BE2C (cell line): ENCODE measurements around the gene STX16.

ENCODE experiments used
- DNase-seq: peaks from one replicate; pipeline ENCODE4 v3.0.0-alpha.2; 2020
- H3K27me3 ChIP-seq: fragments of 250-450 bp; sonication (Bioruptor Pico); 2 replicates; pipeline ENCODE4 v1.5.1; 2020; ENCODE audit warnings: mild to moderate bottlenecking
- H3K36me3 ChIP-seq: fragments of 250-450 bp; sonication (Bioruptor Pico); 2 replicates; pipeline ENCODE4 v1.5.1; 2020; ENCODE audit warnings: mild to moderate bottlenecking
- H3K4me1 ChIP-seq: fragments of 250-450 bp; sonication (Bioruptor Pico); 2 replicates; pipeline ENCODE4 v1.5.1; 2020
- H3K4me3 ChIP-seq: 2 replicates; pipeline ENCODE4 v1.5.1; 2011; ENCODE audit warnings: low read depth, low read length
- H3K9me3 ChIP-seq: fragments of 250-450 bp; sonication (Bioruptor Pico); 2 replicates; pipeline ENCODE4 v1.5.1; 2020
- CTCF ChIP-seq: IDR thresholded peaks from 2 replicates; pipeline ENCODE4 v1.5.1; 2012; ENCODE audit warnings: mild to moderate bottlenecking, low read depth, low read length

Gene STX16

GRCh38 chr20:58693226-58694006 lies 42.3 kb downstream of the STX16 start:
- H3K4me1 ChIP-seq: no peaks in the 10 kb centered on the region
- no peaks in the 10 kb centered on the region for H3K27me3 ChIP-seq
- H3K4me3 ChIP-seq: no peak overlapping the region
- TF ChIP-seq CTCF: no peak
- no peaks in the 10 kb centered on the region for H3K36me3 ChIP-seq
- no peaks in the 10 kb centered on the region for H3K9me3 ChIP-seq
- DNase-seq: no peak

- DNase-seq: no peak
- Histone ChIP-seq H3K27me3 (no peaks in the 10 kb centered on the region), H3K9me3 (no peaks in the 10 kb centered on the region), H3K4me3 (no peak overlapping the region), H3K4me1 (no peaks in the 10 kb centered on the region), H3K36me3 (no peaks in the 10 kb centered on the region)
- no peak for TF ChIP-seq CTCF
Measured at GRCh38 chr20:58694241-58695083, 43.4 kb downstream of the STX16 start.

- Histone ChIP-seq H3K4me3 (no peak overlapping the region), H3K4me1 (no peaks in the 10 kb centered on the region), H3K36me3 (no peaks in the 10 kb centered on the region), H3K9me3 (no peaks in the 10 kb centered on the region), H3K27me3 (no peaks in the 10 kb centered on the region)
- no peak for DNase-seq
- no peak for TF ChIP-seq CTCF
Measured at GRCh38 chr20:58695084-58695722, 44.1 kb downstream of the STX16 start.

GRCh38 chr20:58695895-58696375 lies 44.9 kb downstream of the STX16 start:
- no peak overlapping the region for H3K4me3 ChIP-seq
- H3K27me3 ChIP-seq: no peaks in the 10 kb centered on the region
- DNase-seq: no peak
- no peaks in the 10 kb centered on the region for H3K36me3 ChIP-seq
- H3K4me1 ChIP-seq: no peaks in the 10 kb centered on the region
- no peak for TF ChIP-seq CTCF
- no peaks in the 10 kb centered on the region for H3K9me3 ChIP-seq

GRCh38 chr20:58696411-58696961 lies 45.4 kb downstream of the STX16 start:
- Histone ChIP-seq H3K4me1 (no peaks in the 10 kb centered on the region), H3K36me3 (no peaks in the 10 kb centered on the region), H3K9me3 (no peaks in the 10 kb centered on the region), H3K4me3 (no peak overlapping the region), H3K27me3 (no peaks in the 10 kb centered on the region)
- DNase-seq: no peak
- TF ChIP-seq CTCF: no peak
